ENCODE results near the gene SALL3. TPM values are rescaled to one million over a fixed set of nuclear protein-coding genes. Genes with fewer than 3 reads are reported as not detected.

SALL3 gene
- total RNA-seq, 2 donors from 2014 or later, result 3.0 to 40.8 TPM

DNA sequence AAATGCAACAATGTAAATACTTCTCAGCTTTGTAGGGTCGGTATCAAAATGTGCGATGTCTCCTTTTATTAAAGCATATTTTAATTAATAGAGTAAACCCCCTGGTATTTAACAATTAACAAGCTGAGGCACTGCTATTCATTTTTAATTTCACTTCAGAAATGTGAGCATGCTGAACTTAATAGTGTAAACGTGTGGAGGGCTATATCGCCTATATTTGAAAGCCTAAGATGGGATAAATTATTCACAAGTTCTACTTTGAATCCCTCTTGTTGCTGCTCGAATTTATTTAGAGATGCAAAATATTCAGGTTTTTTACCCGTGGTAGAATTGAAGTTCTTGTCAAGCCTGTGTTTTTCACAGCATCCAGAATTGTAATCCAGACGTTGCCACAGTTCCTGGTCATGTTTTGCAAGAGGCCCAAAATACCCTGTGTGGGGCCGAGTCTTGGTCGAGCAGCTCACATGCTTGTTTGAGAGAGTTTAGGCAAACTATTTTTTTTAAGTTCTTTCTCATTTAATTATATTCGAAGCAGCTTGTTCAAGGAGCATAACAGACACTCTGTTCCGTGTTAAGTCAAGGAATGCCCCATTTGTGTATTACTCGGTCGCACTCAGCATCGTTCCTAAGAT, 2.5 kb downstream of the SALL3 start:
- no peaks in the 10 kb centered on the region for H3K4me1 ChIP-seq (replicated peaks)
- H3K9me3 ChIP-seq, result no peaks in the 10 kb centered on the region
- no peaks in the 10 kb centered on the region for H3K36me3 ChIP-seq
- DNase-seq (ENCODE audit: low spot score), result no peak
- TF ChIP-seq POLR2A (IDR thresholded peaks at IDR 0.05), result no peak
- no peak for TF ChIP-seq POLR2AphosphoS5 (IDR thresholded peaks at IDR 0.05)
- intact Hi-C loops (cut with DNase I), result no loop called here
- peak overlapping the region in 1 of 2 donors; percentile 62 for H3K4me3 ChIP-seq
- no peaks in the 10 kb centered on the region for H3K27me3 ChIP-seq (replicated peaks; ENCODE audit: insufficient read depth)
- WGBS, result 10% methylated on average over 14 of the region's 14 CpGs
- H3K27ac ChIP-seq, result peak overlapping the region in 1 of 2 donors; percentile 85

GRCh38 chr18:78983512-78983911, 3.9 kb downstream of the SALL3 start:
- WGBS, result 29% methylated on average over 3 of the region's 3 CpGs
- H3K27ac ChIP-seq, result no peak overlapping the region
- H3K4me1 ChIP-seq (replicated peaks), result no peaks in the 10 kb centered on the region
- TF ChIP-seq CTCF (IDR thresholded peaks at IDR 0.05) (no peak), POLR2AphosphoS5 (IDR thresholded peaks at IDR 0.05) (no peak), POLR2A (IDR thresholded peaks at IDR 0.05) (no peak)
- H3K36me3 ChIP-seq, result no peaks in the 10 kb centered on the region
- no peak overlapping the region for H3K4me3 ChIP-seq
- DNase-seq (ENCODE audit: low spot score), result no peak
- no peaks in the 10 kb centered on the region for H3K27me3 ChIP-seq (replicated peaks; ENCODE audit: insufficient read depth)
- intact Hi-C loops (cut with DNase I), result no loop called here
- no peaks in the 10 kb centered on the region for H3K9me3 ChIP-seq

DNA sequence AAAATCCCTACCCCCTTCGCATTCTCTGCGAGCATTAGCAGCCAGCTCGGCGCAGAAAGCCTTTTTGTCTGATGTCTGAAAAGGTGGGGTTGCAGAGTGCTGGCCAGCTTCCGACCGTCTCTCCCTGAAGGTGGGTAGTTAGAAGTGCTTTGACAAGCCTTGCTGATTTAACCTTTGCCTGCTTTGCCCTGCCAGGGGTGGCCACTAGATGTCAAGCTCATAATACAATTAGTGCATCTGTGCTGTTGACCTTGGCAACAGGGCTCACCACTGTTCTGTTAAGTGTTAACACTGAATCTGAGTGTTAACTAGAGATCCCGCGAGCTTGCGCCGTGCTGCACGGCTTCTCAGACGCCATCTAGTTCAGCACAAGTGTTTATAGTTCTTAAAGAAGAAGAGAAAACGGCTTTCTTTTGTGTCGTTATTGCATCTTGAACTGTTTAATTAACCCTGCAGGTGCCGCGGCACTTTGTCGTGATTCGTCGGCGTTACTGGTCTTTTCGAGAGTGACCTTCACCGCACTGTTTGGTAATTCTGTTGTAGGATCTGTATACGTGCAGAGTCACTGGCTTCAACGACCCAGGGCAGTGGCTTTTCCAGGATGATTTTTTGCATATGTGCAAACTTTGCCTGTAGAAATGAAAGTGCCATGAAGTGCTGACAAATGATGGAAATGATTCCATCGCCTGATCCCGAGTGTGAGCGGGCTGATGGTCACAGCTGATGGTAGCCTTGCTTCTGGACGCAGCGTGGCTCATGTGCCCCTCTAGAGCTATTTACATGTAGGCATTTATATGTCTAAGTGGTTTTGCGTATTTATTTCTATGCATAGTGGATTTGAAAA, 5.5 kb downstream of the SALL3 start:
- H3K4me3 ChIP-seq, result peak overlapping the region in 1 of 2 donors; percentile 9
- peak overlapping the region in 1 of 2 donors; percentile 24 for H3K27ac ChIP-seq
- intact Hi-C loops (cut with DNase I), result no loop called here
- H3K36me3 ChIP-seq, result no peaks in the 10 kb centered on the region
- H3K9me3 ChIP-seq, result no peaks in the 10 kb centered on the region
- H3K4me1 ChIP-seq (replicated peaks), result no peaks in the 10 kb centered on the region
- H3K27me3 ChIP-seq (replicated peaks; ENCODE audit: insufficient read depth), result no peaks in the 10 kb centered on the region
- WGBS, result 22% methylated on average over 30 of the region's 30 CpGs
- TF ChIP-seq CTCF (IDR thresholded peaks at IDR 0.05), result peak in 2 of 4 experiments; percentile 40 to 56
- no peak for TF ChIP-seq POLR2A (IDR thresholded peaks at IDR 0.05)
- TF ChIP-seq POLR2AphosphoS5 (IDR thresholded peaks at IDR 0.05), result peak; percentile 23
- no peak for DNase-seq (ENCODE audit: low spot score)

GRCh38 chr18:78986018-78986481, 6.4 kb downstream of the SALL3 start:
- Histone ChIP-seq H3K4me3 (no peak overlapping the region), H3K36me3 (no peaks in the 10 kb centered on the region), H3K27ac (no peak overlapping the region), H3K27me3 (replicated peaks; ENCODE audit: insufficient read depth) (no peaks in the 10 kb centered on the region), H3K9me3 (no peaks in the 10 kb centered on the region), H3K4me1 (replicated peaks) (no peaks in the 10 kb centered on the region)
- TF ChIP-seq POLR2AphosphoS5 (IDR thresholded peaks at IDR 0.05), result no peak
- peak in 3 of 4 experiments; percentile 22 to 59 (median 32) for TF ChIP-seq CTCF (IDR thresholded peaks at IDR 0.05)
- peak; percentile 57 for DNase-seq (ENCODE audit: low spot score)
- intact Hi-C loops (cut with DNase I), result no loop called here
- WGBS, result 5% methylated on average over 20 of the region's 20 CpGs

DNA sequence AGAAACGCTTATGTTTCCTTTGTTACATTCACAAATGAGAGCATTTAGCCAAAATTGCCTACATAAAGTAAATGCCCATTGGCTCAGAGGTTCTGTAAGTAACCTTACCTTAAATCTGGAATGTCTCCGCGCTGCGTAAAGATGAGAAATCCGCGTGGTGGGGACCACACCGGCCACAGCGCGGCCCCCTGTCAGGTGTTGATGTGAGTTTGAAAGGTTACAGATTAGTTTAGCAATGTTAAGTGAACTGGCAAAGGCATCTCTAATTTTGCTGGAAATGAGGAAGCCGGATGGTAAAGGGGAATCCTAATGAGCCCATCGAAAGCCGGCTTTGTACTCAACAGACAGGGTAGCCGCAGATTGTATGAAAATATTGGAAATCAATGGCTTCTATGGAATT, 11.8 kb downstream of the SALL3 start:
- H3K27ac ChIP-seq, result no peak overlapping the region
- no peaks in the 10 kb centered on the region for H3K4me1 ChIP-seq (replicated peaks)
- DNase-seq (ENCODE audit: low spot score), result no peak
- intact Hi-C loops (cut with DNase I), result no loop called here
- no peak overlapping the region for H3K4me3 ChIP-seq
- no peaks in the 10 kb centered on the region for H3K27me3 ChIP-seq (replicated peaks; ENCODE audit: insufficient read depth)
- H3K36me3 ChIP-seq, result no peaks in the 10 kb centered on the region
- WGBS, result 71% methylated on average over 13 of the region's 13 CpGs
- TF ChIP-seq POLR2A (IDR thresholded peaks at IDR 0.05) (no peak), POLR2AphosphoS5 (IDR thresholded peaks at IDR 0.05) (no peak), CTCF (IDR thresholded peaks at IDR 0.05) (no peak)
- no peaks in the 10 kb centered on the region for H3K9me3 ChIP-seq
